K562 (cell line): ENCODE data around the gene USF2. TPM values are rescaled to one million over a fixed set of nuclear protein-coding genes. Genes with fewer than 3 reads are reported as not detected.
A peak's percentile ranks its signal among the peaks of the same experiment; 100 is the strongest.

ENCODE experiments used
- ATAC-seq: fragments of 200-7000 bp; cut with Tn5 transposase; 3 replicates; pipeline ENCODE4 v1.9.1; 2020; ENCODE audit warnings: moderate library complexity
- BruUV-seq: library from RNA; stranded (reverse); fragments of 400-500 nt; replicated peaks from 2 replicates; lab custom pipeline; 2021; lab: Mats Ljungman, UMichigan
- CTCF ChIA-PET: fragments of 300-600 bp; formaldehyde crosslinking; extraction: SDS; loops from one replicate; lab custom pipeline; 2021; ENCODE audit warnings: low intra/inter-chr PET ratio; lab: Yijun Ruan, JAX
- POLR2A ChIA-PET: fragments of 300-600, 350-650 bp; sonication (Branson Sonifier 250); formaldehyde crosslinking; extraction: SDS; loops from one replicate; lab custom pipeline; 2021; ENCODE audit warnings: antibody characterized with exemption, inconsistent platforms; lab: Yijun Ruan, JAX
- DNase-seq, 4 experiments: peaks; one replicate each; pipeline versions ENCODE4 v3.0.0 to v3.0.0-alpha.2; 2011 to 2018; ENCODE audit warnings: low spot score in 3 of 4, mixed read lengths in 3 of 4; ENCODE audit errors: extremely low read depth in 1 of 4
- FAIRE-seq: peaks from 2 replicates; lab custom pipeline; 2011; peaks lifted over from hg19 to GRCh38; lab: Jason Lieb, UNC
- H2AFZ ChIP-seq: 2 replicates; pipeline ENCODE4 v1.6.0; 2011; ENCODE audit warnings: low read depth, low read length, control low read depth, inconsistent platforms
- H3K27ac ChIP-seq: fragments of 200-600 bp; 3 replicates; pipeline ENCODE4 v1.8.0; 2011; ENCODE audit warnings: low read depth, mild to moderate bottlenecking, control low read depth, inconsistent platforms, low read length, moderate library complexity, mixed read lengths; ENCODE audit errors: extremely low read depth
- H3K27me3 ChIP-seq, 2 experiments: fragments of 300-600 bp in 1 of 2; 2 replicates in 1 of 2; 3 replicates in 1 of 2; pipeline versions ENCODE4 v1.6.0 to v1.8.0; 2011; ENCODE audit warnings: inconsistent platforms in 2 of 2, low read length in 2 of 2, mild to moderate bottlenecking in 1 of 2, mixed read lengths in 1 of 2, moderate library complexity in 1 of 2; ENCODE audit not compliant: control insufficient read depth in 2 of 2, insufficient read depth in 2 of 2
- H3K36me3 ChIP-seq: fragments of 300-600 bp; 3 replicates; pipeline ENCODE4 v1.8.0; 2011; ENCODE audit warnings: mild to moderate bottlenecking, low read length, inconsistent platforms; ENCODE audit not compliant: control insufficient read depth, insufficient read depth
- H3K4me1 ChIP-seq, 2 experiments: fragments of 200-600 bp in 1 of 2; replicated peaks in 1 of 2; 2 replicates in 1 of 2; 3 replicates in 1 of 2; pipeline versions ENCODE4 v1.5.1 to v1.8.0; 2011; ENCODE audit warnings: inconsistent platforms in 2 of 2, low read length in 2 of 2, mild to moderate bottlenecking in 1 of 2, mixed read lengths in 1 of 2, moderate library complexity in 1 of 2; ENCODE audit not compliant: control insufficient read depth in 2 of 2, insufficient read depth in 2 of 2
- H3K4me2 ChIP-seq: 2 replicates; pipeline ENCODE4 v1.6.1; 2011; ENCODE audit warnings: low read length, control low read depth, inconsistent platforms, mixed read lengths; ENCODE audit not compliant: insufficient read depth
- H3K4me3 ChIP-seq: fragments of 200-600 bp; sonication (generic), shearing (Covaris generic); 2 replicates; pipeline ENCODE4 v1.5.1; 2016; ENCODE audit warnings: control low read depth, inconsistent platforms
- H3K79me2 ChIP-seq: fragments of 200-600 bp; 3 replicates; pipeline ENCODE4 v1.8.0; 2011; ENCODE audit warnings: low read length, inconsistent platforms; ENCODE audit not compliant: control insufficient read depth, insufficient read depth
- H3K9ac ChIP-seq, 2 experiments: 2 replicates each; pipeline versions ENCODE4 v1.6.0 to v1.6.1; 2011; ENCODE audit warnings: low read depth in 2 of 2, low read length in 2 of 2, control low read depth in 1 of 2, inconsistent platforms in 1 of 2, mild to moderate bottlenecking in 1 of 2, mixed read lengths in 1 of 2; ENCODE audit not compliant: insufficient read depth in 1 of 2
- H3K9me1 ChIP-seq: one replicate; pipeline ENCODE4 v1.6.0; 2011; ENCODE audit warnings: inconsistent platforms, mild to moderate bottlenecking, low read length, moderate library complexity; ENCODE audit not compliant: control insufficient read depth, insufficient read depth
- H3K9me3 ChIP-seq: replicated peaks from 2 replicates; pipeline ENCODE4 v1.5.1; 2011; ENCODE audit warnings: low read depth, low read length, inconsistent platforms; ENCODE audit not compliant: control insufficient read depth, insufficient read depth
- H4K20me1 ChIP-seq: replicated peaks from 2 replicates; pipeline ENCODE4 v1.6.1; 2011; ENCODE audit warnings: low read length, inconsistent platforms, mixed read lengths; ENCODE audit not compliant: control insufficient read depth, insufficient read depth
- ADNP ChIP-seq: fragments of 200-800 bp; sonication (Bioruptor generic); IDR thresholded peaks from 2 replicates; pipeline ENCODE4 v1.6.1; 2016; ENCODE audit warnings: missing genetic modification characterization, missing compliant biosample characterization
- ASH1L ChIP-seq: fragments of 450-650 bp; IDR thresholded peaks from 2 replicates; pipeline ENCODE4 v1.6.1; 2018; ENCODE audit warnings: borderline replicate concordance, mild to moderate bottlenecking, low read depth; ENCODE audit not compliant: partially characterized antibody
- ESRRA ChIP-seq: fragments of 450-650 bp; IDR thresholded peaks from 2 replicates; pipeline ENCODE4 v1.6.1; 2014; ENCODE audit warnings: low read depth, mild to moderate bottlenecking, moderate library complexity, borderline replicate concordance
- HIVEP1 ChIP-seq: fragments of 250-450 bp; sonication (Bioruptor Pico); IDR thresholded peaks from 2 replicates; pipeline ENCODE4 v1.4.0; 2020; ENCODE audit warnings: mild to moderate bottlenecking
- HMGXB4 ChIP-seq: sonication (generic); formaldehyde crosslinking; IDR thresholded peaks from 2 replicates; pipeline ENCODE4 v1.8.1; 2023; ENCODE audit warnings: mild to moderate bottlenecking, missing genetic modification reagents
- MAZ ChIP-seq, 2 experiments: fragments of 450-650 bp in 1 of 2; sonication (generic) in 1 of 2; formaldehyde crosslinking; IDR thresholded peaks in 1 of 2; conservative IDR thresholded peaks in 1 of 2; 2 replicates each; pipeline versions ENCODE4 v1.4.0 to v1.5.0; 2020; ENCODE audit warnings: mild to moderate bottlenecking in 1 of 2, missing genetic modification reagents in 1 of 2
- PBX2 ChIP-seq, 2 experiments: IDR thresholded peaks in 1 of 2; conservative IDR thresholded peaks in 1 of 2; 2 replicates each; pipeline ENCODE4 v1.6.1; 2016; ENCODE audit warnings: low read depth in 2 of 2, mild to moderate bottlenecking in 1 of 2, missing compliant biosample characterization in 1 of 2, missing genetic modification characterization in 1 of 2, moderate library complexity in 1 of 2
- POLR2G ChIP-seq: fragments of 200-400 bp; formaldehyde crosslinking; IDR thresholded peaks from 2 replicates; pipeline ENCODE4 v1.6.1; 2017; ENCODE audit warnings: low read depth, mild to moderate bottlenecking, antibody characterized with exemption, low read length, moderate library complexity
- RBM17 ChIP-seq: fragments of 200-400 bp; formaldehyde crosslinking; IDR thresholded peaks from 2 replicates; pipeline ENCODE4 v1.6.1; 2017; ENCODE audit warnings: low read depth, mild to moderate bottlenecking, low read length, borderline replicate concordance
- SREBF1 ChIP-seq: fragments of 150-350 bp; IDR thresholded peaks from 2 replicates; pipeline ENCODE4 v1.6.1; 2014; ENCODE audit warnings: antibody characterized with exemption, low read depth, low read length, borderline replicate concordance
- WHSC1 ChIP-seq: IDR thresholded peaks from one replicate; pipeline ENCODE4 v1.6.1; 2012; ENCODE audit warnings: low read length, control low read depth, inconsistent platforms
- ZBTB33 ChIP-seq: sonication (generic); formaldehyde crosslinking; IDR thresholded peaks from 2 replicates; pipeline ENCODE4 v1.8.1; 2023; ENCODE audit warnings: mild to moderate bottlenecking, missing genetic modification reagents
- ZNF184 ChIP-seq: sonication (generic); formaldehyde crosslinking; IDR thresholded peaks from 2 replicates; pipeline ENCODE4 v1.5.0; 2020; ENCODE audit warnings: missing genetic modification reagents
- ZNF57 ChIP-seq: fragments of 450-650 bp; formaldehyde crosslinking; IDR thresholded peaks from 2 replicates; pipeline ENCODE4 v1.4.0; 2020; ENCODE audit warnings: mild to moderate bottlenecking, moderate library complexity
- WGBS: fragments of 100-300 bp; shearing (Covaris generic); methylation state at CpG from one replicate; pipeline ENCODE4 v1.1.6; 2016; ENCODE audit warnings: low coverage, mixed read lengths; ENCODE audit not compliant: insufficient coverage; ENCODE audit errors: missing lambda C conversion rate; 5-methylcytosine and 5-hydroxymethylcytosine counted together
- in situ Hi-C: fragments of 300-500 bp; cut with MboI; formaldehyde crosslinking; loops from 4 replicates; pipeline ENCODE4 v1.15.0; 2018; ENCODE audit warnings: inconsistent platforms, mixed read lengths
- intact Hi-C: fragments of 100-400 bp; cut with micrococcal nuclease; formaldehyde crosslinking; loops from 2 replicates; pipeline ENCODE4 v1.14.2; 2022
- polyA plus RNA-seq, 8 experiments: library from polyadenylated mRNA; depleted of rRNA in 4 of 8; stranded (reverse) in 5 of 8; unstranded in 3 of 8; fragments of >200 nt; fragmentation: Nextera tagmentation in 2 of 8; fragmentation: Illumina TruSeq in 1 of 8; extraction: Ambion mirVana in 2 of 8; extraction: Trizol in 1 of 8; gene quantifications; 2 replicates each; pipeline versions ENCODE4 v1.2.1 to v1.2.3, GENCODE V29; 2011 to 2014; ENCODE audit warnings: inconsistent platforms in 1 of 8, missing spikeins in 1 of 8
- total RNA-seq, 7 experiments: library from RNA; depleted of rRNA in 6 of 7; stranded (reverse); fragments of >200 nt in 6 of 7; fragmentation: Illumina TruSeq in 2 of 7; extraction: Trizol in 2 of 7; gene quantifications; 2 replicates each; pipeline versions ENCODE4 v1.2.1 to v1.2.3, GENCODE V29; 2011 to 2021; ENCODE audit warnings: low replicate concordance in 1 of 7

Gene USF2
- total and polyA plus RNA-seq, 9 of the 15 experiments (the other 6 are each of a cell fraction or from before 2014, with no cell fraction given), result 0.27 to 93.7 (median 58.4) TPM

GRCh38 chr19:35279985-35280821, 11.4 kb downstream of the USF2 start:
- H3K27me3 ChIP-seq, result no peaks in the 10 kb centered on the region
- FAIRE-seq, result no peak
- peaks cover 26% of the 10 kb centered on the region; the same call in 1 of the 3 replicates for H3K36me3 ChIP-seq
- in situ Hi-C loops (loop anchor here (10.0 kb wide), 2 partner anchors 55 to 185 kb away; no protein-coding TSS in a partner anchor), intact Hi-C loops (no loop called here)
- no TSS peak for BruUV-seq
- no peak overlapping the region for H3K27ac ChIP-seq
- H3K9me1 ChIP-seq, result no peaks in the 10 kb centered on the region
- WGBS, result 80% methylated on average over 9 of the region's 12 CpGs
- H3K4me2 ChIP-seq, result no peak overlapping the region
- H4K20me1 ChIP-seq, result no peaks in the 10 kb centered on the region; the same call in 1 of the 2 replicates
- POLR2A ChIA-PET, result interaction anchor here (0.5 to 1.5 kb wide), 3 partner anchors 28 to 207 kb away, joined by 3 read pairs; partner anchors contain the start of gene CD22
- H2AFZ ChIP-seq, result no peak overlapping the region
- DNase-seq, result no peak
- H3K9me3 ChIP-seq, result no peaks in the 10 kb centered on the region
- H3K9ac ChIP-seq, result no peak overlapping the region; a peak in 1 of 4 replicates
- CTCF ChIA-PET, result no interaction called here
- no peak overlapping the region for H3K4me3 ChIP-seq
- no peaks in the 10 kb centered on the region for H3K79me2 ChIP-seq
- H3K4me1 ChIP-seq, result peaks cover 14 to 50% of the 10 kb centered on the region in 2 experiments; a peak in 4 of 5 replicates
- ATAC-seq, result no peak
- no peak for TF ChIP-seq SREBF1
- no peak for TF ChIP-seq WHSC1
- TF ChIP-seq ZBTB33, result peak; percentile 49; the same call in 1 of the 2 replicates
- TF ChIP-seq MAZ (CRISPR knock-in tag; conservative IDR thresholded peaks at IDR 0.05 in 1 of 2, IDR thresholded peaks at IDR 0.05 in 1 of 2), result no peak
- TF ChIP-seq RBM17, result no peak
- TF ChIP-seq ZNF57 (CRISPR knock-in tag), result no peak
- no peak for TF ChIP-seq ZNF184 (CRISPR knock-in tag)
- no peak for TF ChIP-seq ESRRA
- TF ChIP-seq POLR2G, result peak; percentile 66
- TF ChIP-seq HMGXB4 (CRISPR knock-in tag), result no peak
- TF ChIP-seq HIVEP1 (CRISPR knock-in tag), result no peak
- no peak for TF ChIP-seq PBX2 (CRISPR knock-in tag; IDR thresholded peaks at IDR 0.05; ENCODE audit: low read depth)
- no peak for TF ChIP-seq PBX2 (tag; conservative IDR thresholded peaks at IDR 0.05; ENCODE audit: low read depth)
- no peak for TF ChIP-seq ADNP
- no peak for TF ChIP-seq ASH1L
